Medulla oblongata (tissue), 1 donor: ENCODE data around the gene KCNG2.
"Not testable (repeated sequence)": the region's sequence is repeated elsewhere in the genome, so short reads cannot be mapped to it uniquely, and the experiment has no call there.

Experiments used
- DNase-seq: peaks from one replicate; pipeline ENCODE4 v3.0.0-alpha.2; 2015; ENCODE audit errors: extremely low spot score

KCNG2 gene

DNA sequence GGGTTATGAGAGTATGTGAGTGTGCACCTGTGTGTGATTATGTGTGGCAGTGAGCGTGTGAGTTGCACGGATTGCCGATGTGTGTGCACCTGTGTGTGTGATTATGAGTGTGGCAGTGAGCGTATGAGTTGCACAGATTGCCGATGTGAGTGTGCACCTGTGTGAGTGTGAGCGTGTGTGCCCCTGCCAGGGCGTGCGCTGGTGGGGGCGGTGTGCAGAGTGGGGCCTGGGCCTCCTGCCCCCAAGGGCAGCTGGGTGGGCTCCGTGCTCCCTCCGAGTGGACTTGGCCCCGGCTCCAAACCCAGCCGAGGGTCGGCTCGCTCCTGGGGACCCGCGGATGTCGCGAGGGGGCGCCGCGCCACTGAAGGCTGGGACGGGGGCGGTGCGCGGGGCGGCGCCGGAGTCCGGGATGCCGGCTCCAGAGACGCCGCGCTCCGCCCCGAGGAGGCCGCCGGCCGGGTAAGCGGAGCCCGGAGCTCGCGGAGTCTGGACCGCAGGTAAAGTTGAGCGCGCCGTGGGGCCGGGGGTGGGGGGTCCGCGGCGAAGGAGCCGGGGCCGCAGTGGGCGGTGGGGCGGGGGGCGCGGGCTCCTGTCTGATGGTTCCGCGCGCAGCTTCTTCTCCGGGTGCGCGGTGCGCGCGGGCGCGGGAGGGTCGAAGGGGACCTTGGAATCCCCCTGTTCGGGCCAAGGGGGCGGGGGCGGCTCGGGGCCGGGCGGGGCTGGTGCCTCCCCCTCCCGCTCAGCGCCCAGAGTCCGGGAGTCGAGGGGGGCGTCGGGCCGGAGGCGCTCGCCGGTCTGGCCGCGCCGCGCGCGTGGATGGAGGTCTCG is at the start of gene KCNG2:
Gene KCNG2 (plus strand): TSS at position 421 of the 828 bp plus-strand sequence. CDS start 65,730 bp downstream, outside the sequence.
- no peak for DNase-seq

GRCh38 chr18:79748321-79749180 is 49.2 kb upstream of the KCNG2 start:
- DNase-seq, result no peak

DNA sequence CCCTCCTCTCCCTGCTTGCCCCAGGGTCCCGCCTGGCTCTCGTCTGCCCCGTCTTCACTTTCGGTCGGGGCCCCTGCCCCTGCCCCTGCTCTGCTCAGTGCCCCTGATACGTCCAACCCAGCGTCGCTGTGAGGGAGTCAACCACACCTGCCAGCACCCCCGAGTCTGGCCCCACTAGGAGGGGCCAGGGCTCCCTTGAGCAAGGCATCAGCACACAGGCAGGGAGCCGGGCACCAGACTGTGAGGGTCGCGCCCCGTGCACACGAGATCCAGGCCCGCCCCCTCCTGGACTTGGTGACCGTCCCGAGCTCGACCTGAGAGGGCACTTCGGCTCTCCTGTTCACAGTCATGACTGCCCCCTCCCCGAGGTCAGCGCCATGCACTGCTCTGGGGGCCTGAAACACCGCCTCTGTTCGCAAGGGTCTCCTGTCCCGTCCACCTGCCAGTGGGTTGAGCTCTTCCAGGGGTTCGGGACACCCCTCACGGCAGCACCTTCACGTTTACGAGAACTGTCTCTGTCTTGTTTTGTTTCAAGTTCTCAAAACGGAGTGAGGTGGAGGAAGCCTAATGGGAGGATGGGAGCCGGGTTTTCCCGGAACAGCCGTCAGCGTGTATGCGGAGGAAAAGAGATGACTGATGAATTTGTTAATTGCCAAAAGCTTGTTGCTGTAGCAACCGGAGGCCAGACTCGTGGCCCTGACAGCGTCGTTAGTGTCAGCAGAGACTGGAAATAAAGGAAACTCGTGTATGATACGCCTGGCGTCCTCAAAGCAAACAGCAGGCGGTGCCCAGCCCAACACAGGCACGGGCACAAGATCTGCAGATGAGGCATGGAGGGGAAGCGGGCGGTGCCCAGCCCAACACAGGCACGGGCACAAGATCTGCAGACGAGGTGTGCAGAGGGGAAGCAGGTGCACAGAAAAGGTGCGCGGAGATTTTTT is 48.2 kb upstream of the KCNG2 start:
- DNase-seq, result no peak

GRCh38 chr18:79750980-79751571 is 46.7 kb upstream of the KCNG2 start:
- DNase-seq, result peak; percentile 27

DNA sequence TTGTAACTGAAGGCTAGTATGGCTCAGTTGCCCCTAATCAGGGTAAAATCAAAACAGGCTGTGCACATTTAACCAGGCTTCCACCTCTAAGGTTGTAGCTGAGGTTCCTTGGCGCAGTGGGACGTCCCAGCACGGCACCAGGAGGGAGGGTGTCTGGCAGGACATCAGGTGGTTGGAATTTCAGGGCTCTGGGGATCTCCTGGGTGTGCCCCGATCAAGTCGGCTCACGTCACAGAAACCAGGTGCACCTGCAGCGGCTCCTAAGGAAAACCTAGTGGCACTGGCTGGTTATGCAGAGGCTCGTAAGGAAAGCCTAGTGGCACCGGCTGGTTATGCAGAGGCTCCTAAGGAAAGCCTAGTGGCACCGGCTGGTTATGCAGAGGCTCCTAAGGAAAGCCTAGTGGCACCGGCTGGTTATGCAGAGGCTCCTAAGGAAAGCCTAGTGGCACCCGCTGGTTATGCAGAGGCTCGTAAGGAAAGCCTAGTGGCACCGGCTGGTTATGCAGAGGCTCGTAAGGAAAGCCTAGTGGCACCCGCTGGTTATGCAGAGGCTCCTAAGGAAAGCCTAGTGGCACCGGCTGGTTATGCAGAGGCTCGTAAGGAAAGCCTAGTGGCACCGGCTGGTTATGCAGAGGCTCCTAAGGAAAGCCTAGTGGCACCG is 45.7 kb upstream of the KCNG2 start:
- not testable (repeated sequence) for DNase-seq

GRCh38 chr18:79752946-79753345 is 44.8 kb upstream of the KCNG2 start:
- DNase-seq, result not testable (repeated sequence)

DNA sequence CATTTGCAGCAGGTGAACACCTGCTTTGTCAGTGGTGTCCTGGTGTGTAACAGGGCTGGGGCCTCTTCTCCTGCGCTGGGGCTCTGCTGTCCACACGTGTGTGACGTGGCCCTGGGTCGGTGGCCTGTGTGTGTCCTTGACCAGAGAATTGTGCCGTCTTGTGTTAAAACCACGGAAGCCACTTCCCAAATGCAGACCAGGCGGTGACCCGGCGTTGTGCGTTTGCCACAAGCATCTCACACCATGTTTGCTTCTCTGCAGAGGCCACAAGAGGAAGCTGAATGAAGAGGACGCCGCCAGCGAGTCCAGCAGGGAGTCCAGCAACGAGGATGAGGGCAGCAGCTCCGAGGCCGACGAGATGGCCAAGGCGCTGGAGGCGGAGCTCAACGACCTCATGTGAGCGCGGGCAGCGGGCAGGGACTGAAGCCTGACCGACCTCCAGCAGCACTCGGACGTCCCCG is 44.3 kb upstream of the KCNG2 start:
- DNase-seq, result no peak

GRCh38 chr18:79754022-79754761 is 43.5 kb upstream of the KCNG2 start:
- no peak for DNase-seq

- DNase-seq, result no peak
Observed at GRCh38 chr18:79754831-79755351, 42.8 kb upstream of the KCNG2 start.

- no peak for DNase-seq
Observed at GRCh38 chr18:79755496-79756142, 42.1 kb upstream of the KCNG2 start.

GRCh38 chr18:79756143-79756500 is 41.6 kb upstream of the KCNG2 start:
- DNase-seq, result no peak

GRCh38 chr18:79756826-79757225 is 40.9 kb upstream of the KCNG2 start:
- no peak for DNase-seq

GRCh38 chr18:79760348-79760747 is 37.4 kb upstream of the KCNG2 start:
- no peak for DNase-seq

- no peak for DNase-seq
Observed at GRCh38 chr18:79760881-79761280, 36.9 kb upstream of the KCNG2 start.

- no peak for DNase-seq
Observed at GRCh38 chr18:79763407-79763806, 34.3 kb upstream of the KCNG2 start.

GRCh38 chr18:79764131-79764530 is 33.6 kb upstream of the KCNG2 start:
- no peak for DNase-seq

DNA sequence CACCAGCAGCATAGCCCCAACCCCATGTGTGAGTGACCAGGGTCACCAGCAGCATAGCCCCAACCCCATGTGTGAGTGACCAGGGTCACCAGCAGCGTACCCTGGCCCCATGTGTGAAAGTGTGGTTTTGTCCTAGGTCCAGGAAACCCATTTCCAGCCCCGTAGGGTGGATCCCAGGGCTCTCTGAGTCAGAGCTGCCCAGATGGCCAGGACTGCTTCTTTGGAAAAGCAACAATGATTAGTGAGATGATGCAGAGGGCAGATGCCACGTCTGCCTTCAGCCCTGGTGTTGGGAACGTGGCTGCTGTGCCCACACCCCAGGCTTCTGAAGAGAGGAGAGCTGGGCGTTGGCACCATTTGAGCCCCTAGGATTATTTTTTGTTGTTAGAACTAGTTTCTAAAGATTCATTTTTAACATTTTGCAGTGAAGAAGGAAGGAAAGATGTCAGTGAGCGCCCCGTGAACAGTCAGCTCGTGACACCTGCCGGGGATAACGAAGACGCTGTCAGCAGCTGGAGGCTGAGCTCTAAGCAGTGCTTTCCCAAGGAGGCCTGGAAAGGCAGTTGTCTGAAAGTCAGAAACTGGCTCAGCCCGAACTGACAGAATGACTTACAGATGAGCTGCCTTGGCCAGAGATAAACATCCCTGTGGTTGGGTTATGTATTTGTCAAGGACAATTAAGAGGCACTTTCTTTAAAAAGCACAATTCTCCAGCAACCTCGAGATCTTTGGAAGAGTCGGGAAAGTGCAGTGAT is 32.1 kb upstream of the KCNG2 start:
- DNase-seq, result no peak

GRCh38 chr18:79766308-79766707 is 31.4 kb upstream of the KCNG2 start:
- no peak for DNase-seq
